GM12873 (cell line): ENCODE measurements around the gene EGFL8.

Experiments
- TF ChIP-seq, protein P1 (sequence below): IDR thresholded peaks from 2 replicates; pipeline ENCODE4 v1.5.1; 2012; ENCODE audit warnings: low read depth, mild to moderate bottlenecking, moderate library complexity, low read length, control low read depth; ENCODE audit not compliant: insufficient read depth; ENCODE audit errors: missing control alignments

EGFL8 gene

GRCh38 chr6:32164295-32164694 is at the start of gene EGFL8:
Gene EGFL8, plus strand, starts transcription at chr6:32164595. Its CDS starts 1,571 bp downstream, at chr6:32166166.
- TF ChIP-seq, protein P1, sequence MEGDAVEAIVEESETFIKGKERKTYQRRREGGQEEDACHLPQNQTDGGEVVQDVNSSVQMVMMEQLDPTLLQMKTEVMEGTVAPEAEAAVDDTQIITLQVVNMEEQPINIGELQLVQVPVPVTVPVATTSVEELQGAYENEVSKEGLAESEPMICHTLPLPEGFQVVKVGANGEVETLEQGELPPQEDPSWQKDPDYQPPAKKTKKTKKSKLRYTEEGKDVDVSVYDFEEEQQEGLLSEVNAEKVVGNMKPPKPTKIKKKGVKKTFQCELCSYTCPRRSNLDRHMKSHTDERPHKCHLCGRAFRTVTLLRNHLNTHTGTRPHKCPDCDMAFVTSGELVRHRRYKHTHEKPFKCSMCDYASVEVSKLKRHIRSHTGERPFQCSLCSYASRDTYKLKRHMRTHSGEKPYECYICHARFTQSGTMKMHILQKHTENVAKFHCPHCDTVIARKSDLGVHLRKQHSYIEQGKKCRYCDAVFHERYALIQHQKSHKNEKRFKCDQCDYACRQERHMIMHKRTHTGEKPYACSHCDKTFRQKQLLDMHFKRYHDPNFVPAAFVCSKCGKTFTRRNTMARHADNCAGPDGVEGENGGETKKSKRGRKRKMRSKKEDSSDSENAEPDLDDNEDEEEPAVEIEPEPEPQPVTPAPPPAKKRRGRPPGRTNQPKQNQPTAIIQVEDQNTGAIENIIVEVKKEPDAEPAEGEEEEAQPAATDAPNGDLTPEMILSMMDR, result no peak

- TF ChIP-seq, protein P1, result no peak
These were observed 49.6 kb upstream of the EGFL8 start for GRCh38 chr6:32114796-32115195.

DNA sequence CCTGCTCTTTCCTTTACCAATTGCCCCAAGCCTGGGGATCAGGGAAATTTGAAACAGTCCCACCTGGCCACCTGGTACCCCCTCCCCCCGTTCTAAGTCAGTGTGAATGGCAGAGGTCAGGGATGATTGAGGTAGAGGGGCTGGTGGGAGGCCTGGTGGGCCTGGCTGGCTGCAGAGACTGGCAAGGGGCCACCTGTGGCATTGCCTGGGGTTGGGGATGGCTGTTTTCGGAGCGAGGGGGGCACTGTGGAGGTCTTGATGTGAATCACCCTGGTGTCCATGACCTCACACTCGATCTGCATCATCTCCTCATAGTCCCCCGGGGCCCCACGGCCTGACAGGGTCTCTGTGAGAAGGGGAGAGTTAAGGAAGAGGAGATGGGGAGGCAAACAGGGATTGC is 48.8 kb upstream of the EGFL8 start:
- TF ChIP-seq, protein P1, result no peak

DNA sequence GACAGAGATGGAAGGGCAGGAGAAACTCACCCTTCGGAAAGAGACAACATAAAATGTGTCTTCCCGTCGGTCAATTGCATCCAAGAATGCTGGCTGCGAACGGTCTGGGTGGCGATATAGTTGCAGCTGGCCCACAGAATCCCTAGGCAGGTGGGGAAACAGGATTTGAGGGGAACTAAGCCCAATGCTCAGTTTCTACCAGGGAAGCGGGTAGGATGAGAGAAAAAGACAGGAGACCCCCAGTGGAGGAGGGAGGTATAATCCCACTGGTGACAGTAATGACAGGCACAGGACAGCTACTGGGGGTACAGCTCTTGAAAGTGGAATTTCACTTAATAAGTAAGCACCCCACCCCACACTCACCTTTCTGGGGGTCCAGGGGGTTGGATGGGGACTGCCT is 47.7 kb upstream of the EGFL8 start:
- TF ChIP-seq, protein P1, result peak; percentile 54

DNA sequence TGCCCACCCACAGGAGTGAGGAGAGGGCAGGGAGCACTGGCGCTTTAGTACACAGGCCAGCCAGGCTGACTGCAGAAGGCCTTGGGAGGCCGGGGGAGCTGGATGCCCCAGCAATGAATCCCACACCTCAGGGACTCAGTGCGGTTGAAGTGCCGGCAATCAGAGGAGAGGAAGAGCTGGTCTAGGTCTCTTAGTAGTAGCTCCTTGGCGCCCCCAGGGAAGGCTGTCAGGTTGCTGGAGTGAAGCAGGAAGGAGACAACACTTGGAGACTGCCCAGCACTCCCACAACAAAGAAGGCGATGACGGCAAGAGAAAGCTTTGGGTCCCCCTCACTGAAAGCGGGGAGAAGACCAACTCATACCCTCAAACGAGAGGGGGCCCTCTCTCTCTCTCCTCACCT is 46.9 kb upstream of the EGFL8 start:
- TF ChIP-seq, protein P1, result no peak

- TF ChIP-seq, protein P1, result peak; percentile 98
These were observed 45.4 kb upstream of the EGFL8 start for GRCh38 chr6:32118782-32119628.

DNA sequence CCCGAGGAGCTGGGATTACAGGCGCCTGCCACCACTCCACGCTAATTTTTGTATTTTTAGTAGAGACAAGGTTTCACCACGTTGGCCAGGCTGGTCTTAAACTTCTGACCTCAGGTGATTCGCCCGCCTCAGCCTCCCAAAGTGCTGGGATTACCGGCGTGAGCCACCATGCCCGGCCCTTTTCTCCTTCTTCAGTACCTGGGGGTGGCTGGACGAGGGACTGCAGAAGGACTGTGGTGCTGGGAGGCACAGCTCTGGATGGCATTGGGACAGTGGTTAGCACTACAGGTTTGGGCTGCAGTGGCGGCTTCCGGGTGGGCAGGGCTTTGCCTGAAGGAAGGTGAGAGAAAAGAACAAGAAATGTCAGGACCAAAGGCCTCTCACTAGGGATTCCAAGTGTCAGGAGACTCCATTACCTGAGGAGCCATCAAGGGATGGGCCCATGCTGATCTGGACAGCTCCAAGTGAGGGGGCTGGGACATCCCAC is 43.8 kb upstream of the EGFL8 start:
- TF ChIP-seq, protein P1, result no peak
